ENCODE measurements around the gene MBTPS1.

Gene MBTPS1

GRCh38 chr16:84159007-84159406, 42.3 kb upstream of the MBTPS1 start:
- ChIA-PET POLR2A (no interaction called here), CTCF (no interaction called here)
- TF ChIP-seq SP1 (IDR thresholded peaks at IDR 0.05): no peak
- TF ChIP-seq FOXK2 (IDR thresholded peaks at IDR 0.05): no peak
- no peak for DNase-seq (ENCODE audit: extremely low spot score)

- ChIA-PET CTCF (interaction anchor here (1.1 kb wide), 1 partner anchor 11 kb away, joined by 5 read pairs; the partner anchor contains the start of genes DNAAF1 and HSDL1), POLR2A (interaction anchor here (0.9 kb wide), 1 partner anchor 20 kb away, joined by 3 read pairs; no protein-coding TSS in a partner anchor)
- TF ChIP-seq FOXA1 (IDR thresholded peaks at IDR 0.05): no peak
- TF ChIP-seq BHLHE40 (IDR thresholded peaks at IDR 0.05; ENCODE audit: borderline replicate concordance): no peak
- no peak for TF ChIP-seq SUZ12 (IDR thresholded peaks at IDR 0.05)
- no peak for TF ChIP-seq ZNF384 (IDR thresholded peaks at IDR 0.05)
- TF ChIP-seq LEF1 (IDR thresholded peaks at IDR 0.05; ENCODE audit: borderline replicate concordance): no peak
- no peak for TF ChIP-seq TARDBP (IDR thresholded peaks at IDR 0.05)
- no peak for TF ChIP-seq NFRKB (IDR thresholded peaks at IDR 0.05)
- no peak for TF ChIP-seq L3MBTL2 (conservative IDR thresholded peaks at IDR 0.05)
- no peak for TF ChIP-seq FOXM1 (IDR thresholded peaks at IDR 0.05; ENCODE audit: borderline replicate concordance)
- no peak for TF ChIP-seq HDGF (IDR thresholded peaks at IDR 0.05; ENCODE audit: borderline replicate concordance)
- no peak for TF ChIP-seq FOXK2 (IDR thresholded peaks at IDR 0.05)
- TF ChIP-seq PKNOX1 (IDR thresholded peaks at IDR 0.05): no peak
- TF ChIP-seq CTBP1 (IDR thresholded peaks at IDR 0.05; ENCODE audit: borderline replicate concordance): no peak
- TF ChIP-seq ARNT (IDR thresholded peaks at IDR 0.05): no peak
- TF ChIP-seq ELF4 (IDR thresholded peaks at IDR 0.05): no peak
- no peak for TF ChIP-seq SP1 (IDR thresholded peaks at IDR 0.05)
- no peak for DNase-seq (ENCODE audit: extremely low spot score)
Measured at GRCh38 chr16:84156342-84156784, 39.6 kb upstream of the MBTPS1 start.

GRCh38 chr16:84155771-84156170, 39.0 kb upstream of the MBTPS1 start:
- POLR2A ChIA-PET: interaction anchor here (0.9 kb wide), 1 partner anchor 20 kb away, joined by 3 read pairs; no protein-coding TSS in a partner anchor
- CTCF ChIA-PET: interaction anchor here (1.1 kb wide), 1 partner anchor 11 kb away, joined by 5 read pairs; the partner anchor contains the start of genes DNAAF1 and HSDL1
- DNase-seq (ENCODE audit: extremely low spot score): no peak
- TF ChIP-seq SUZ12 (IDR thresholded peaks at IDR 0.05): no peak
- TF ChIP-seq FOXA1 (IDR thresholded peaks at IDR 0.05): no peak
- no peak for TF ChIP-seq FOXK2 (IDR thresholded peaks at IDR 0.05)

- CTCF ChIA-PET: interaction anchor here (1.1 to 1.4 kb wide), 2 partner anchors 10 to 89 kb away, joined by 3 to 5 read pairs; partner anchors contain the start of genes DNAAF1 and HSDL1
- DNase-seq (ENCODE audit: extremely low spot score): no peak
- POLR2A ChIA-PET: no interaction called here
- TF ChIP-seq NFRKB (IDR thresholded peaks at IDR 0.05): no peak
- no peak for TF ChIP-seq ARNT (IDR thresholded peaks at IDR 0.05)
- no peak for TF ChIP-seq BHLHE40 (IDR thresholded peaks at IDR 0.05; ENCODE audit: borderline replicate concordance)
- no peak for TF ChIP-seq LEF1 (IDR thresholded peaks at IDR 0.05; ENCODE audit: borderline replicate concordance)
- TF ChIP-seq L3MBTL2 (conservative IDR thresholded peaks at IDR 0.05): no peak
- no peak for TF ChIP-seq TARDBP (IDR thresholded peaks at IDR 0.05)
- no peak for TF ChIP-seq FOXA1 (IDR thresholded peaks at IDR 0.05)
- TF ChIP-seq ZNF384 (IDR thresholded peaks at IDR 0.05): no peak
- TF ChIP-seq FOXM1 (IDR thresholded peaks at IDR 0.05; ENCODE audit: borderline replicate concordance): no peak
- no peak for TF ChIP-seq PKNOX1 (IDR thresholded peaks at IDR 0.05)
- no peak for TF ChIP-seq HDGF (IDR thresholded peaks at IDR 0.05; ENCODE audit: borderline replicate concordance)
Measured at GRCh38 chr16:84155226-84155625, 38.5 kb upstream of the MBTPS1 start.

- ChIA-PET POLR2A (interaction anchor here (1.1 kb wide), 1 partner anchor 37 kb away, joined by 3 read pairs; the partner anchor contains the start of gene MBTPS1), CTCF (interaction anchor here (0.8 to 1.4 kb wide), 2 partner anchors 30 to 88 kb away, joined by 3 read pairs; no protein-coding TSS in a partner anchor)
- TF ChIP-seq CTBP1 (IDR thresholded peaks at IDR 0.05; ENCODE audit: borderline replicate concordance): no peak
- no peak for TF ChIP-seq LEF1 (IDR thresholded peaks at IDR 0.05; ENCODE audit: borderline replicate concordance)
- TF ChIP-seq ELF4 (IDR thresholded peaks at IDR 0.05): no peak
- TF ChIP-seq ARNT (IDR thresholded peaks at IDR 0.05): no peak
- no peak for TF ChIP-seq SUZ12 (IDR thresholded peaks at IDR 0.05)
- TF ChIP-seq PKNOX1 (IDR thresholded peaks at IDR 0.05): no peak
- no peak for DNase-seq (ENCODE audit: extremely low spot score)
Measured at GRCh38 chr16:84153660-84154214, 37.0 kb upstream of the MBTPS1 start.

GRCh38 chr16:84150926-84151325, 34.2 kb upstream of the MBTPS1 start:
- TF ChIP-seq BHLHE40 (IDR thresholded peaks at IDR 0.05; ENCODE audit: borderline replicate concordance) (no peak), NFRKB (IDR thresholded peaks at IDR 0.05) (no peak), SUZ12 (IDR thresholded peaks at IDR 0.05) (no peak), TARDBP (IDR thresholded peaks at IDR 0.05) (no peak), ELF4 (IDR thresholded peaks at IDR 0.05) (no peak), FOXK2 (IDR thresholded peaks at IDR 0.05) (no peak), HDGF (IDR thresholded peaks at IDR 0.05; ENCODE audit: borderline replicate concordance) (no peak), ARNT (IDR thresholded peaks at IDR 0.05) (no peak), LEF1 (IDR thresholded peaks at IDR 0.05; ENCODE audit: borderline replicate concordance) (no peak), FOXA1 (IDR thresholded peaks at IDR 0.05) (no peak), CTBP1 (IDR thresholded peaks at IDR 0.05; ENCODE audit: borderline replicate concordance) (no peak), PKNOX1 (IDR thresholded peaks at IDR 0.05) (no peak), ZNF384 (IDR thresholded peaks at IDR 0.05) (no peak), SP1 (IDR thresholded peaks at IDR 0.05) (no peak)
- ChIA-PET CTCF (no interaction called here), POLR2A (interaction anchor here (2.2 kb wide), 1 partner anchor 34 kb away, joined by 10 read pairs; the partner anchor contains the start of gene MBTPS1)
- DNase-seq (ENCODE audit: extremely low spot score): no peak

Measured in HEK293T (cell line).